ENCODE data around the gene OR52N1. TPM values are rescaled to one million over a fixed set of nuclear protein-coding genes. Genes with fewer than 3 reads are reported as not detected.

Gene OR52N1
- total RNA-seq, 1 experiment from 2014 or later = not detected

Other genes starting within 250 kb of the OR52N1 start
- not detected in 2 replicates for gene OR52H1, start 242.7 kb downstream of the OR52N1 start, total RNA-seq (2014; rRNA removed; shearing (Covaris generic))
- not detected in 2 replicates for gene OR52B6, start 210.4 kb downstream of the OR52N1 start, total RNA-seq (2014; rRNA removed; shearing (Covaris generic))
- gene TRIM6, start 194.6 kb downstream of the OR52N1 start, total RNA-seq (2014; rRNA removed; shearing (Covaris generic)) = 2.3 and 3.1 TPM in 2 replicates
- gene TRIM34, start 166.3 kb downstream of the OR52N1 start, total RNA-seq (2014; rRNA removed; shearing (Covaris generic)) = 6.4 and 7.1 TPM in 2 replicates
- 14.8 and 17.8 TPM in 2 replicates for gene TRIM5, start 106.2 kb downstream of the OR52N1 start, total RNA-seq (2014; rRNA removed; shearing (Covaris generic))
- 5.5 and 10.1 TPM in 2 replicates for gene TRIM22, start 101.5 kb downstream of the OR52N1 start, total RNA-seq (2014; rRNA removed; shearing (Covaris generic))
- not detected in 2 replicates for gene OR56B1, start 54.8 kb downstream of the OR52N1 start, total RNA-seq (2014; rRNA removed; shearing (Covaris generic))
- not detected in 2 replicates for gene OR52N4, start 37.0 kb downstream of the OR52N1 start, total RNA-seq (2014; rRNA removed; shearing (Covaris generic))
- gene OR52N5, start 7.9 kb downstream of the OR52N1 start, total RNA-seq (2014; rRNA removed; shearing (Covaris generic)) = not detected in 2 replicates
- gene OR52N2, start 17.7 kb upstream of the OR52N1 start, total RNA-seq (2014; rRNA removed; shearing (Covaris generic)) = not detected in 2 replicates
- not detected in 2 replicates for gene OR52E6, start 50.6 kb upstream of the OR52N1 start, total RNA-seq (2014; rRNA removed; shearing (Covaris generic))
- gene OR52E8, start 66.4 kb upstream of the OR52N1 start, total RNA-seq (2014; rRNA removed; shearing (Covaris generic)) = not detected in 2 replicates
- gene OR52E4, start 89.4 kb upstream of the OR52N1 start, total RNA-seq (2014; rRNA removed; shearing (Covaris generic)) = not detected in 2 replicates
- not detected in 2 replicates for gene OR52E5, start 101.9 kb upstream of the OR52N1 start, total RNA-seq (2014; rRNA removed; shearing (Covaris generic))
- gene OR56A3, start 151.0 kb upstream of the OR52N1 start, total RNA-seq (2014; rRNA removed; shearing (Covaris generic)) = not detected in 2 replicates
- gene OR56A5, start 177.2 kb upstream of the OR52N1 start, total RNA-seq (2014; rRNA removed; shearing (Covaris generic)) = not detected in 2 replicates
- gene OR52L1, start 195.7 kb upstream of the OR52N1 start, total RNA-seq (2014; rRNA removed; shearing (Covaris generic)) = not detected in 2 replicates
- not detected in 2 replicates for gene OR56A4, start 215.7 kb upstream of the OR52N1 start, total RNA-seq (2014; rRNA removed; shearing (Covaris generic))
- not detected in 2 replicates for gene OR56A1, start 239.5 kb upstream of the OR52N1 start, total RNA-seq (2014; rRNA removed; shearing (Covaris generic))

All from RPMI7951 (cell line).